Body of pancreas (tissue), 4 donors: Measurements from ENCODE around the gene ST6GALNAC4. TPM values are rescaled to one million over a fixed set of nuclear protein-coding genes. Genes with fewer than 3 reads are reported as not detected.

Experiments used
- ATAC-seq: fragments of 150-250 bp; one replicate; pipeline ENCODE4 v1.9.1; 2016
- DNase-seq, 4 donors: peaks; one replicate each; pipeline ENCODE4 v3.0.0-alpha.2; 2019
- H3K27ac ChIP-seq, 4 donors: fragments of 200-600 bp; sonication (generic); 1 replicate in 3 of 4; 2 replicates in 1 of 4; pipeline versions ENCODE4 v1.5.1 to v1.6.1; 2016 to 2019; ENCODE audit warnings: mild to moderate bottlenecking in 1 of 4, mixed read lengths in 1 of 4, moderate library complexity in 1 of 4
- H3K27me3 ChIP-seq, 2 donors: fragments of 200-600 bp; sonication (generic); one replicate each; pipeline ENCODE4 v1.6.0; 2016; ENCODE audit warnings: mild to moderate bottlenecking in 1 of 2
- H3K36me3 ChIP-seq, 2 donors: fragments of 200-600 bp; sonication (generic); replicated peaks in 1 of 2; 2 replicates each; pipeline ENCODE4 v1.5.1; 2016; ENCODE audit warnings: low read depth in 2 of 2; ENCODE audit not compliant: insufficient read depth in 1 of 2
- H3K4me1 ChIP-seq: fragments of 200-600 bp; sonication (generic); one replicate; pipeline ENCODE4 v1.6.0; 2016
- H3K4me3 ChIP-seq, 2 donors: fragments of 200-600 bp; sonication (generic); 1 replicate in 1 of 2; 2 replicates in 1 of 2; pipeline ENCODE4 v1.5.1; 2016 to 2019
- H3K9me3 ChIP-seq, 3 donors: fragments of 200-600 bp; sonication (generic); 1 replicate in 2 of 3; 2 replicates in 1 of 3; pipeline ENCODE4 v1.5.1; 2016
- CTCF ChIP-seq, 7 experiments: fragments of 450-650 bp in 4 of 7; fragments of 200-600 bp in 3 of 7; sonication (generic) in 3 of 7; IDR thresholded peaks; one replicate each; pipeline ENCODE4 v1.5.1; 2016 to 2019; ENCODE audit warnings: antibody characterized with exemption in 7 of 7
- POLR2A ChIP-seq, 3 donors: fragments of 450-650 bp; IDR thresholded peaks; one replicate each; pipeline ENCODE4 v1.6.1; 2016; ENCODE audit warnings: antibody characterized with exemption in 3 of 3, mild to moderate bottlenecking in 2 of 3
- WGBS, 2 donors: methylation state at CpG; one replicate each; pipeline ENCODE4 v1.1.5; 2017; 5-methylcytosine and 5-hydroxymethylcytosine counted together
- intact Hi-C: fragments of 100-400 bp; cut with DNase I; formaldehyde crosslinking; loops from one replicate; pipeline ENCODE4 v1.15.1; 2023
- total RNA-seq, 2 donors: library from RNA; depleted of rRNA; stranded (reverse); fragments of >200 nt; gene quantifications; one replicate each; pipeline ENCODE4 v1.1.0, GENCODE V29; 2016

Gene ST6GALNAC4
- total RNA-seq, 2 donors from 2014 or later, result 36.6 to 63.8 TPM

- no peaks in the 10 kb centered on the region for H3K27me3 ChIP-seq
- ATAC-seq (no peak), DNase-seq (no peak)
- WGBS, 2 donors, result 14 to 30% methylated on average over 12 to 19 of the region's 19 CpGs
- peaks cover 37% of the 10 kb centered on the region for H3K4me1 ChIP-seq
- intact Hi-C loops, result no loop called here
- H3K4me3 ChIP-seq, result no peak overlapping the region
- H3K9me3 ChIP-seq, result no peaks in the 10 kb centered on the region
- no peaks in the 10 kb centered on the region for H3K36me3 ChIP-seq
- no peak overlapping the region for H3K27ac ChIP-seq
- TF ChIP-seq CTCF (IDR thresholded peaks at IDR 0.05) (no peak), POLR2A (IDR thresholded peaks at IDR 0.05) (no peak)
Observed at GRCh38 chr9:127926906-127927200, 10.0 kb upstream of the ST6GALNAC4 start.

- no peak for ATAC-seq
- intact Hi-C loops, result no loop called here
- Histone ChIP-seq H3K36me3 (no peaks in the 10 kb centered on the region), H3K4me3 (no peak overlapping the region), H3K27ac (no peak overlapping the region), H3K9me3 (no peaks in the 10 kb centered on the region), H3K4me1 (peaks cover 37% of the 10 kb centered on the region), H3K27me3 (no peaks in the 10 kb centered on the region)
- TF ChIP-seq CTCF (IDR thresholded peaks at IDR 0.05) (no peak), POLR2A (IDR thresholded peaks at IDR 0.05) (no peak)
- WGBS, 2 donors, result 78 to 88% methylated on average over 11 to 14 of the region's 14 CpGs
- DNase-seq, result no peak
Observed at GRCh38 chr9:127925959-127926905, 9.4 kb upstream of the ST6GALNAC4 start.

- Histone ChIP-seq H3K4me1 (peaks cover 30% of the 10 kb centered on the region), H3K27ac (no peak overlapping the region), H3K4me3 (no peak overlapping the region), H3K27me3 (no peaks in the 10 kb centered on the region), H3K9me3 (no peaks in the 10 kb centered on the region), H3K36me3 (no peaks in the 10 kb centered on the region)
- intact Hi-C loops, result loop anchor here (5.0 kb wide), 2 partner anchors 193 to 333 kb away; no protein-coding TSS in a partner anchor
- TF ChIP-seq POLR2A (IDR thresholded peaks at IDR 0.05) (no peak), CTCF (IDR thresholded peaks at IDR 0.05) (no peak)
- DNase-seq (no peak), ATAC-seq (no peak)
- WGBS, 2 donors, result 79 to 88% methylated on average over 20 of the region's 22 CpGs
Observed at GRCh38 chr9:127924736-127925444, 8.0 kb upstream of the ST6GALNAC4 start.

- TF ChIP-seq POLR2A (IDR thresholded peaks at IDR 0.05) (no peak), CTCF (IDR thresholded peaks at IDR 0.05) (no peak)
- ATAC-seq (no peak), DNase-seq (no peak)
- WGBS, 2 donors, result 84% methylated on average over 8 of the region's 8 CpGs
- H3K4me1 ChIP-seq, result peaks cover 41% of the 10 kb centered on the region
- no peaks in the 10 kb centered on the region for H3K9me3 ChIP-seq
- no peaks in the 10 kb centered on the region for H3K36me3 ChIP-seq
- no peak overlapping the region for H3K4me3 ChIP-seq
- no peak overlapping the region for H3K27ac ChIP-seq
- intact Hi-C loops, result loop anchor here (5.0 kb wide), 2 partner anchors 191 to 331 kb away; no protein-coding TSS in a partner anchor
- no peaks in the 10 kb centered on the region for H3K27me3 ChIP-seq
Observed at GRCh38 chr9:127923771-127924170, 6.9 kb upstream of the ST6GALNAC4 start.
